IPS-15b (cell line): Measurements from ENCODE around the gene MFAP5.
"Not testable (repeated sequence)": the region's sequence is repeated elsewhere in the genome, so short reads cannot be mapped to it uniquely, and the experiment has no call there.

Source experiments
- H3K27me3 ChIP-seq: one replicate; pipeline ENCODE4 v1.6.1; 2013; ENCODE audit warnings: low read length; ENCODE audit not compliant: control insufficient read depth, insufficient read depth
- H3K36me3 ChIP-seq: one replicate; pipeline ENCODE4 v1.6.1; 2013; ENCODE audit warnings: low read length; ENCODE audit not compliant: control insufficient read depth, insufficient read depth
- H3K4me1 ChIP-seq: one replicate; pipeline ENCODE4 v1.6.1; 2013; ENCODE audit warnings: mild to moderate bottlenecking, low read length; ENCODE audit not compliant: control insufficient read depth, insufficient read depth
- H3K4me3 ChIP-seq: one replicate; pipeline ENCODE4 v1.5.1; 2013; ENCODE audit warnings: low read depth, low read length
- H3K9ac ChIP-seq: one replicate; pipeline ENCODE4 v1.6.1; 2013; ENCODE audit warnings: low read depth, mild to moderate bottlenecking, low read length
- H3K9me3 ChIP-seq: one replicate; pipeline ENCODE4 v1.6.1; 2013; ENCODE audit warnings: mild to moderate bottlenecking, low read length; ENCODE audit not compliant: control insufficient read depth, insufficient read depth

The MFAP5 gene

GRCh38 chr12:8638951-8639350, 23.7 kb downstream of the MFAP5 start:
- Histone ChIP-seq H3K27me3 (no peaks in the 10 kb centered on the region), H3K9me3 (no peaks in the 10 kb centered on the region), H3K36me3 (no peaks in the 10 kb centered on the region), H3K4me1 (peaks cover 22% of the 10 kb centered on the region), H3K9ac (no peak overlapping the region), H3K4me3 (no peak overlapping the region)

- peaks cover 22% of the 10 kb centered on the region for H3K4me1 ChIP-seq
- H3K27me3 ChIP-seq, result no peaks in the 10 kb centered on the region
- no peaks in the 10 kb centered on the region for H3K9me3 ChIP-seq
- H3K36me3 ChIP-seq, result no peaks in the 10 kb centered on the region
- no peak overlapping the region for H3K9ac ChIP-seq
- no peak overlapping the region for H3K4me3 ChIP-seq
These were observed 25.0 kb downstream of the MFAP5 start for GRCh38 chr12:8637666-8638065.

GRCh38 chr12:8637244-8637643, 25.4 kb downstream of the MFAP5 start:
- Histone ChIP-seq H3K9me3 (no peaks in the 10 kb centered on the region), H3K27me3 (no peaks in the 10 kb centered on the region)

GRCh38 chr12:8636581-8636980, 26.0 kb downstream of the MFAP5 start:
- Histone ChIP-seq H3K4me1 (peaks cover 22% of the 10 kb centered on the region), H3K9ac (no peak overlapping the region), H3K9me3 (no peaks in the 10 kb centered on the region), H3K36me3 (no peaks in the 10 kb centered on the region), H3K27me3 (no peaks in the 10 kb centered on the region), H3K4me3 (no peak overlapping the region)

More at GRCh38 chr12:8637244-8637643, 25.4 kb downstream of the MFAP5 start:
- H3K9ac ChIP-seq, result no peak overlapping the region
- H3K36me3 ChIP-seq, result no peaks in the 10 kb centered on the region
- no peak overlapping the region for H3K4me3 ChIP-seq
- H3K4me1 ChIP-seq, result peaks cover 22% of the 10 kb centered on the region

GRCh38 chr12:8636007-8636346, 26.6 kb downstream of the MFAP5 start:
- peaks cover 22% of the 10 kb centered on the region for H3K4me1 ChIP-seq
- not testable (repeated sequence) for H3K4me3 ChIP-seq, H3K27me3 ChIP-seq, H3K36me3 ChIP-seq, H3K9me3 ChIP-seq, H3K9ac ChIP-seq

- H3K9ac ChIP-seq, H3K9me3 ChIP-seq, H3K4me3 ChIP-seq, H3K27me3 ChIP-seq, H3K36me3 ChIP-seq: not testable (repeated sequence)
- peaks cover 22% of the 10 kb centered on the region for H3K4me1 ChIP-seq
These were observed 27.2 kb downstream of the MFAP5 start for GRCh38 chr12:8635342-8636006.

GRCh38 chr12:8630131-8630530, 32.5 kb downstream of the MFAP5 start:
- H3K4me3 ChIP-seq, result no peak overlapping the region
- peaks cover 3% of the 10 kb centered on the region for H3K4me1 ChIP-seq
- H3K9ac ChIP-seq, result no peak overlapping the region
- no peaks in the 10 kb centered on the region for H3K27me3 ChIP-seq
- H3K36me3 ChIP-seq, result no peaks in the 10 kb centered on the region
- no peaks in the 10 kb centered on the region for H3K9me3 ChIP-seq

GRCh38 chr12:8629486-8630033, 33.1 kb downstream of the MFAP5 start:
- H3K9ac ChIP-seq, result no peak overlapping the region
- H3K9me3 ChIP-seq, result no peaks in the 10 kb centered on the region
- H3K4me3 ChIP-seq, result no peak overlapping the region
- H3K27me3 ChIP-seq, result no peaks in the 10 kb centered on the region
- no peaks in the 10 kb centered on the region for H3K36me3 ChIP-seq
- H3K4me1 ChIP-seq, result no peaks in the 10 kb centered on the region

- Histone ChIP-seq H3K4me3 (no peak overlapping the region), H3K36me3 (no peaks in the 10 kb centered on the region), H3K9me3 (no peaks in the 10 kb centered on the region), H3K4me1 (no peaks in the 10 kb centered on the region), H3K9ac (no peak overlapping the region), H3K27me3 (no peaks in the 10 kb centered on the region)
These were observed 33.9 kb downstream of the MFAP5 start for GRCh38 chr12:8628731-8629130.

GRCh38 chr12:8624750-8625149, 37.9 kb downstream of the MFAP5 start:
- not testable (repeated sequence) for H3K9me3 ChIP-seq, H3K4me3 ChIP-seq, H3K4me1 ChIP-seq, H3K27me3 ChIP-seq, H3K9ac ChIP-seq, H3K36me3 ChIP-seq

GRCh38 chr12:8622646-8623045, 40.0 kb downstream of the MFAP5 start:
- Histone ChIP-seq H3K4me3 (no peak overlapping the region), H3K36me3 (no peaks in the 10 kb centered on the region), H3K9me3 (no peaks in the 10 kb centered on the region), H3K4me1 (no peaks in the 10 kb centered on the region), H3K27me3 (no peaks in the 10 kb centered on the region), H3K9ac (no peak overlapping the region)

GRCh38 chr12:8615206-8615605, 47.4 kb downstream of the MFAP5 start:
- no peaks in the 10 kb centered on the region for H3K27me3 ChIP-seq
- H3K9ac ChIP-seq, result no peak overlapping the region
- H3K36me3 ChIP-seq, result no peaks in the 10 kb centered on the region
- no peak overlapping the region for H3K4me3 ChIP-seq
- no peaks in the 10 kb centered on the region for H3K4me1 ChIP-seq
- H3K9me3 ChIP-seq, result no peaks in the 10 kb centered on the region
